Measurements from ENCODE around the gene TAF3.

DNA sequence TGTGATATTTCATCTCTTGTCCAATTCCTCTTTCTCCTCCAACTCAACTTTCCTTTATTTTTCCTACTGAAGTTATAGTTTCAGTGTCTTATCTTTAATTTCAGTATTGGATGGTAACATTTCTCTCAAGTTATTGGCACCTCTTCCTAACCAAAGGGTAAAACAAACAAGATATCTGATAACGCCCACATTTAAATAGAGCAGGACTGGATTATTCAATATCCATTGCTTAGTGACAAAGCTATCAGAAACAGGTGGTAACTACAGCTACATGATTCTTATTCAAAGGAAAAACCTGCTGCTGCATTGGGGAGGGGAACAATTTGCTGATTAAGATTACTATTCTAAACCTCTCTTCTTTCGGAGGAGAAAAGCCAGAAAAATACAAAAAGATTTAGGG, 87.8 kb downstream of the TAF3 start:
- no peak for TF ChIP-seq POLR2A (IDR thresholded peaks at IDR 0.05)
- TF ChIP-seq, protein P1, sequence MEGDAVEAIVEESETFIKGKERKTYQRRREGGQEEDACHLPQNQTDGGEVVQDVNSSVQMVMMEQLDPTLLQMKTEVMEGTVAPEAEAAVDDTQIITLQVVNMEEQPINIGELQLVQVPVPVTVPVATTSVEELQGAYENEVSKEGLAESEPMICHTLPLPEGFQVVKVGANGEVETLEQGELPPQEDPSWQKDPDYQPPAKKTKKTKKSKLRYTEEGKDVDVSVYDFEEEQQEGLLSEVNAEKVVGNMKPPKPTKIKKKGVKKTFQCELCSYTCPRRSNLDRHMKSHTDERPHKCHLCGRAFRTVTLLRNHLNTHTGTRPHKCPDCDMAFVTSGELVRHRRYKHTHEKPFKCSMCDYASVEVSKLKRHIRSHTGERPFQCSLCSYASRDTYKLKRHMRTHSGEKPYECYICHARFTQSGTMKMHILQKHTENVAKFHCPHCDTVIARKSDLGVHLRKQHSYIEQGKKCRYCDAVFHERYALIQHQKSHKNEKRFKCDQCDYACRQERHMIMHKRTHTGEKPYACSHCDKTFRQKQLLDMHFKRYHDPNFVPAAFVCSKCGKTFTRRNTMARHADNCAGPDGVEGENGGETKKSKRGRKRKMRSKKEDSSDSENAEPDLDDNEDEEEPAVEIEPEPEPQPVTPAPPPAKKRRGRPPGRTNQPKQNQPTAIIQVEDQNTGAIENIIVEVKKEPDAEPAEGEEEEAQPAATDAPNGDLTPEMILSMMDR (IDR thresholded peaks at IDR 0.05): no peak

All from uterus (tissue), 2 donors.